LHCN-M2 (cell line): ENCODE data around the gene NPM1. TPM values are rescaled to one million over a fixed set of nuclear protein-coding genes. Genes with fewer than 3 reads are reported as not detected.

Experiments
- DNase-seq: peaks from one replicate; pipeline ENCODE4 v3.0.0-alpha.2; 2012; ENCODE audit warnings: low read depth
- total RNA-seq: library from RNA; depleted of rRNA; stranded (reverse); fragments of >200 nt; gene quantifications from 2 replicates; pipeline ENCODE4 v1.2.3, GENCODE V29; 2014; rRNA removed

NPM1 gene
- total RNA-seq, 1 experiment from 2014 or later = 1,268 TPM

GRCh38 chr5:171450423-171451331 lies 63.0 kb downstream of the NPM1 start:
- peak; percentile 46 for DNase-seq

DNA sequence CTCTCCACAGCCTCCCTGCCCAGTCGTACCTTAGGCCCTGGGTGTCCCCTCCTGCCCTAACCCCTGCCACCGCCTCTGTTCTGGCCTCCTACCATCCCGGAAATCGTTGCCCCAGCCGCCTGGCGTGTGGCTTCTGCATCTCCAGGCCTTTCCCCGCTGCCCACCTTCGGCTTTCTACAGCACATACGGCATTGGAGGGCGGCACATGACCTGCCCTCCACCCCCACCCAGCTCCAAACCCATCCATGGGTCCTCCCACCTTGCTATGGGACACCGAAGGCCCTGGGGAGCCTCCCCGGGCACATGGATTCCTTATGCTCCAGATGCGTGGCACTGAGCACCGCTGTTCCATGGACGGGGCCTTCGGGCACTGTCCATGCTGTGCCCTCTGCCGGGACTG lies 63.8 kb downstream of the NPM1 start:
- no peak for DNase-seq

DNA sequence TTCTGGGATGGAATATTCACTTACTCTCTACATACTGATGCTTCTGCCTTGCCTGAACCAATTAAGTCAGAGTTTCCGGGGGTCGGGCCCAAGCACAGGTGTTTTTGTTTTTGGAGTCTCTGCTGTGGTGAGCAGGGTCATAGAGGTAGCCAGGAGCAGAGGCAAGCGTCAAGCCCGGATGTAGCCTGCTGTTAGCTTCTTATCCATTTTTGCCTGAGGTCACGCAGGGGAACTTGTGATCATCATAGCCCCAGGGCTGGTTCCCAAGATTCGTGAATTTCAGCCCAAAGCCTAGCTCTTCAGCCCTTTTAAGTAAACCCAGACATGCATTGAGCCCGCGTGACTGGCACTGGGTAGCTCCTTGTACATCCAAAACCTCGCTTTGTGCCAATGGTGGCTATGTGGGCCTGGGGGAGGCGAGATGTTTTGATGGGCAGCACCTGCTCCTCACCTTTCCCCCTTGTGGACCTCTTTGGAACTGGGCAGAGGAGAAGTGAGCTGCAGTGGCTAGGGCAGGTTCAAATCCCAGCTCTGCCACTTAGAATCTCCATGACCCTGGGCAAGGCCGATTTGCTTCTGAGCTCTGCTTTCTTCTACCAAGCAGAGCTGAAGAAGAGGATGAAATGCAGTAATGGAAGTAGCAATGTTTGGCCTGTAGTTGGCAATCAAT lies 65.5 kb downstream of the NPM1 start:
- DNase-seq = no peak

GRCh38 chr5:171453988-171454387 lies 66.3 kb downstream of the NPM1 start:
- DNase-seq = no peak

DNA sequence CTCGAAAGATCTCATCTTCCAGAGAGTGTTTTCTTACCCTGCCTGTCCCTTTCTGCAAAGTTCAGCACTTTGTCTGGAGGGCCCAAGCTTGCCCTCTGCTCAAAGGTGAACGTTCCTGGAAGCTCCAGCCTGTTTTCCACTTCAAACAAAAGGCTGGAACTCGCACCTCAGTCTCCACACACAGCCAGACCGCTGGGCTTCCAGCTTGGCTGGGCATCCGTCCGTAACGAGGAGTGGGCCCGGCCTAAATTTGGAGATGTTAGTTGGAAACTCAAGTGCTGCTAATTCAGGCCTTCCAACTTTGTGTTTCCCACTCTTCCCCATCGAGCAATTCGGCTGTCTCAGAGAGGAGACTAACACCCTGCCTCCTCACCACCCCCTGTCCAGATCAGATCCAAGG lies 66.9 kb downstream of the NPM1 start:
- DNase-seq = no peak

DNA sequence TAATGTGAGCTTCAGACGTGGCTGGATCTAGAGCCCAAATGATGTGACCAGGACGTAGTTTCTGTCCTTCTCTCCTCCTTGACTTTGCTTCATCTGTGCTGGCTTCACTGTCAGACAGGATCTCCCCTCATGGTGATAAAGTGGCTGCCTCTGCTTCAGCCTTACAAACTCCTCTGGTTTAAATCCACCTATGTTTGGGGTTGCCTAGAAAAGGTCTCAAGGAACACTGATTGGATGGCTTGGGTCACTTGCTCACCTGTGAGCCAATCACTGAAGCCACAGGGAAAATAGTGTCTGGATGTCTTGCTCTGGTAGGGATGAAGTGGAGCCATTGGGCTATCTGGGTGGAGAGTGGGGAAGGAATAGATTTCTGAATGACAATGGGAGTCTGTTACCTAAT lies 67.9 kb downstream of the NPM1 start:
- DNase-seq = no peak

- DNase-seq = no peak
Measured at GRCh38 chr5:171457208-171457981, 69.7 kb downstream of the NPM1 start.

DNA sequence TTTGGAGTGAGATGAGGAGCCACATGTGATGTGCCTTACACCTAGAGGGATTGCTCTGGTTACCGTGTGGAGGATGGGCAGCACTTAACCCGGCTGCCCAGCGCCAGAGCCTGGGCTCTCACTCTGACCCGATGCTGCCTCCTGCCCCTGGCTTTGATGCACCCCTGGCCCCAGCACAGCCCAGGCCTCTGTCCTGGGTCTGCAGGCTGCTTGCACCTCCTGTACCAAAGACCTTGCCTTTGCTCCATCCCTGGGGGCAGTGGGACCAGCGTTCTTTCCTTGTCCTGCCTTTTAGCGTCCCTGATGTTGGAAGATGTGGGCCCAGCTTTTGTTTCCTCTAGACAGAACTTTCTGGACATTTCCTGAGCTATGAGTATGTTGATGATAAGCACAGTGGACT lies 72.2 kb downstream of the NPM1 start:
- no peak for DNase-seq

Other genes with a start within 250 kb of the NPM1 start
- gene TLX3, start 78.6 kb upstream of the NPM1 start, total RNA-seq = not detected in 2 replicates
- gene FGF18, start 31.8 kb downstream of the NPM1 start, total RNA-seq = 0.06 TPM in 1 of 2 replicates, not detected in the other